ENCODE measurements around the gene MUTYH. TPM values are rescaled to one million over a fixed set of nuclear protein-coding genes. Genes with fewer than 3 reads are reported as not detected.

Gene MUTYH
- total and polyA plus RNA-seq, 9 of the 15 experiments (the other 6 are each of a cell fraction or from before 2014, with no cell fraction given): 3.4 to 53.5 (median 29.0) TPM

DNA sequence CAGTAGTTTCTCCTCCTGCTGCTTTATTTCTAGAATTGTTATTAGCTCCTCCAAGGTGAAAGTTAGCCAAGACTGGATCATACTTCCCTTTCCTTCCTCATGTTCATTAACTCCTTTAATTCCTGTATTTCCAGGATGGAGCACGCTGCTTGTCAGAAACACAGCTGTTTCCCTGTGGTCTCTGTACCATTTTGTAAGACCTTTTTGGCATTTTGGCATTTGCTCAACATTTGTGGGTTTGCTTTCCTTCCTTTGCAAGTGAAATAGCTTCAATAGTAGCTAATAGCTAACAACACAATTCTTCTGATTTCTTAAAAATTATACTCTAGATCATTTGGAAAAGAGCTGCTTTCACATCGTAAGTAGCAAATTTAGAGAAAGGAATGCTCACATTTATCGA is 57.9 kb downstream of the MUTYH start:
- FAIRE-seq: no peak
- intact Hi-C loops (cut with micrococcal nuclease): no loop called here

More for the DNA sequence above, 57.9 kb downstream of the MUTYH start:
- Histone ChIP-seq H3K9me1 (ENCODE audit: control insufficient read depth, insufficient read depth, low read length) (no peaks in the 10 kb centered on the region), H3K4me1 (replicated peaks in 1 of 2; ENCODE audit: control insufficient read depth in 2 of 2, insufficient read depth in 2 of 2, low read length in 2 of 2) (no peaks in the 10 kb centered on the region; a peak in 2 of 5 replicates), H3K27ac (ENCODE audit: extremely low read depth, low read depth, low read length) (no peak overlapping the region), H2AFZ (ENCODE audit: low read depth, low read length) (peak overlapping the region; percentile 56; the same call in 1 of the 2 replicates), H3K4me2 (ENCODE audit: insufficient read depth, low read length) (no peak overlapping the region), H3K4me3 (no peak overlapping the region), H3K9me3 (replicated peaks; ENCODE audit: control insufficient read depth, insufficient read depth, low read depth, low read length) (peaks cover 7% of the 10 kb centered on the region; the same call in 1 of the 2 replicates), H3K79me2 (ENCODE audit: control insufficient read depth, insufficient read depth, low read length) (no peaks in the 10 kb centered on the region), H4K20me1 (replicated peaks; ENCODE audit: control insufficient read depth, insufficient read depth, low read length) (no peaks in the 10 kb centered on the region), H3K27me3 (ENCODE audit: control insufficient read depth in 2 of 2, insufficient read depth in 2 of 2, low read length in 2 of 2) (no peaks in the 10 kb centered on the region), H3K36me3 (ENCODE audit: control insufficient read depth, insufficient read depth, low read length) (no peaks in the 10 kb centered on the region), H3K9ac (ENCODE audit: insufficient read depth in 1 of 2, low read depth in 2 of 2, low read length in 2 of 2) (no peak overlapping the region)
- in situ Hi-C loops (cut with MboI): no loop called here
- WGBS (ENCODE audit: insufficient coverage, low coverage, missing lambda C conversion rate): 17% methylated on average over 3 of the region's 3 CpGs
- DNase-seq (ENCODE audit: extremely low read depth in 1 of 4, low spot score in 3 of 4): no peak
- ATAC-seq: no peak
- CTCF ChIA-PET (ENCODE audit: low intra/inter-chr PET ratio): no interaction called here
- no TSS peak for BruUV-seq (replicated peaks)
- TF ChIP-seq ZNF12 (CRISPR knock-in tag; IDR thresholded peaks at IDR 0.05) (no peak), TAF1 (IDR thresholded peaks at IDR 0.05; ENCODE audit: control insufficient read depth, extremely low read depth, insufficient read depth, low read length, severe bottlenecking) (no peak), ZNF717 (CRISPR knock-in tag; IDR thresholded peaks at IDR 0.05) (no peak), NELFE (IDR thresholded peaks at IDR 0.05; ENCODE audit: insufficient read depth, insufficient read length) (no peak), FOXO4 (CRISPR knock-in tag; IDR thresholded peaks at IDR 0.05) (no peak), TOE1 (IDR thresholded peaks at IDR 0.05; ENCODE audit: borderline replicate concordance) (no peak), TOE1 (CRISPR knock-in tag; IDR thresholded peaks at IDR 0.05; ENCODE audit: borderline replicate concordance, low read depth) (no peak), SNAPC5 (CRISPR knock-in tag; IDR thresholded peaks at IDR 0.05) (no peak), GABPA (tag; conservative IDR thresholded peaks at IDR 0.05; ENCODE audit: low read depth) (no peak), SPI1 (IDR thresholded peaks at IDR 0.05; ENCODE audit: borderline replicate concordance, low read depth, low read length) (no peak), KHSRP (IDR thresholded peaks at IDR 0.05) (no peak), ZNF408 (CRISPR knock-in tag; IDR thresholded peaks at IDR 0.05; ENCODE audit: low read depth) (no peak), LEF1 (IDR thresholded peaks at IDR 0.05) (no peak), BRD9 (IDR thresholded peaks at IDR 0.05; ENCODE audit: low read depth, partially characterized antibody) (no peak), SNIP1 (IDR thresholded peaks at IDR 0.05; ENCODE audit: low read depth) (no peak), LCOR (CRISPR knock-in tag; IDR thresholded peaks at IDR 0.05) (no peak), CREB5 (CRISPR knock-in tag; IDR thresholded peaks at IDR 0.05) (no peak)
- TF ChIP-seq, protein P1, sequence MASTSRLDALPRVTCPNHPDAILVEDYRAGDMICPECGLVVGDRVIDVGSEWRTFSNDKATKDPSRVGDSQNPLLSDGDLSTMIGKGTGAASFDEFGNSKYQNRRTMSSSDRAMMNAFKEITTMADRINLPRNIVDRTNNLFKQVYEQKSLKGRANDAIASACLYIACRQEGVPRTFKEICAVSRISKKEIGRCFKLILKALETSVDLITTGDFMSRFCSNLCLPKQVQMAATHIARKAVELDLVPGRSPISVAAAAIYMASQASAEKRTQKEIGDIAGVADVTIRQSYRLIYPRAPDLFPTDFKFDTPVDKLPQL (IDR thresholded peaks at IDR 0.05; ENCODE audit: extremely low read depth, insufficient read length): no peak
- TF ChIP-seq, protein P2, sequence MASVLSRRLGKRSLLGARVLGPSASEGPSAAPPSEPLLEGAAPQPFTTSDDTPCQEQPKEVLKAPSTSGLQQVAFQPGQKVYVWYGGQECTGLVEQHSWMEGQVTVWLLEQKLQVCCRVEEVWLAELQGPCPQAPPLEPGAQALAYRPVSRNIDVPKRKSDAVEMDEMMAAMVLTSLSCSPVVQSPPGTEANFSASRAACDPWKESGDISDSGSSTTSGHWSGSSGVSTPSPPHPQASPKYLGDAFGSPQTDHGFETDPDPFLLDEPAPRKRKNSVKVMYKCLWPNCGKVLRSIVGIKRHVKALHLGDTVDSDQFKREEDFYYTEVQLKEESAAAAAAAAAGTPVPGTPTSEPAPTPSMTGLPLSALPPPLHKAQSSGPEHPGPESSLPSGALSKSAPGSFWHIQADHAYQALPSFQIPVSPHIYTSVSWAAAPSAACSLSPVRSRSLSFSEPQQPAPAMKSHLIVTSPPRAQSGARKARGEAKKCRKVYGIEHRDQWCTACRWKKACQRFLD (CRISPR knock-in tag; IDR thresholded peaks at IDR 0.05): no peak
- POLR2A ChIA-PET: interaction anchor here (0.7 to 1.2 kb wide), 2 partner anchors 10 to 75 kb away, joined by 3 read pairs; partner anchors contain the start of gene ZSWIM5

All from K562 (cell line).